GM18519 (cell line): ENCODE data around the gene MTFR2.

Source experiments
- ATAC-seq: cut with Tn5 transposase; IDR thresholded peaks from one replicate; pipeline ENCODE4 v1.9.1; 2021; ENCODE audit warnings: mild to moderate bottlenecking, moderate library complexity; ENCODE audit not compliant: unreplicated experiment, low FRiP score

The MTFR2 gene

GRCh38 chr6:136189104-136189503, 61.0 kb downstream of the MTFR2 start:
- no peak for ATAC-seq

GRCh38 chr6:136188486-136188885, 61.6 kb downstream of the MTFR2 start:
- no peak for ATAC-seq

GRCh38 chr6:136186363-136186762, 63.7 kb downstream of the MTFR2 start:
- ATAC-seq: no peak

GRCh38 chr6:136184738-136185137, 65.4 kb downstream of the MTFR2 start:
- ATAC-seq: no peak

- ATAC-seq: no peak
These were observed 68.2 kb downstream of the MTFR2 start for GRCh38 chr6:136181861-136182260.

- ATAC-seq: no peak
These were observed 68.6 kb downstream of the MTFR2 start for GRCh38 chr6:136181512-136181833.
